Calu3 (cell line): ENCODE results near the gene APOO. TPM values are rescaled to one million over a fixed set of nuclear protein-coding genes. Genes with fewer than 3 reads are reported as not detected.

Experiments
- Bru-seq: library from RNA; stranded (reverse); fragments of 400-500 nt; gene quantifications from one replicate; lab custom pipeline; 2021; lab: Mats Ljungman, UMichigan
- BruChase-seq, 2 experiments: library from RNA; stranded (reverse); fragments of 400-500 nt; gene quantifications; one replicate each; lab custom pipeline; 2021; lab: Mats Ljungman, UMichigan
- BruUV-seq: library from RNA; stranded (reverse); fragments of 400-500 nt; replicated peaks from 2 replicates; lab custom pipeline; 2021; lab: Mats Ljungman, UMichigan
- CTCF ChIA-PET: fragments of 300-600 bp; sonication (Branson Sonifier 250); formaldehyde crosslinking; loops from one replicate; lab custom pipeline; 2022; ENCODE audit warnings: antibody characterized with exemption; lab: Charles Lee
- DNase-seq: peaks from one replicate; pipeline ENCODE4 v3.0.0; 2022
- H3K27ac Mint-ChIP-seq: one replicate; pipeline ENCODE4 v1.8.0; 2022; ENCODE audit warnings: mixed read lengths; ENCODE audit not compliant: unreplicated experiment
- H3K27me3 Mint-ChIP-seq: one replicate; pipeline ENCODE4 v1.8.0; 2022; ENCODE audit warnings: mixed read lengths; ENCODE audit not compliant: unreplicated experiment
- H3K36me3 Mint-ChIP-seq: one replicate; pipeline ENCODE4 v1.8.0; 2022; ENCODE audit warnings: mild to moderate bottlenecking, moderate library complexity, mixed read lengths; ENCODE audit not compliant: insufficient read depth, unreplicated experiment
- H3K4me1 Mint-ChIP-seq: one replicate; pipeline ENCODE4 v1.8.0; 2022; ENCODE audit warnings: mild to moderate bottlenecking, low read depth, mixed read lengths; ENCODE audit not compliant: unreplicated experiment
- H3K4me3 Mint-ChIP-seq: one replicate; pipeline ENCODE4 v1.8.0; 2022; ENCODE audit warnings: mild to moderate bottlenecking, low read depth, moderate library complexity, mixed read lengths; ENCODE audit not compliant: unreplicated experiment
- H3K9me3 Mint-ChIP-seq: one replicate; pipeline ENCODE4 v1.8.0; 2022; ENCODE audit warnings: low read depth, mixed read lengths; ENCODE audit not compliant: unreplicated experiment
- intact Hi-C: fragments of 100-400 bp; cut with micrococcal nuclease; formaldehyde crosslinking; loops from one replicate; pipeline ENCODE4 v1.10.0; 2022; ENCODE audit not compliant: unreplicated experiment
- long read RNA-seq: library from polyadenylated mRNA; stranded (forward); transcript quantifications from one replicate; pipeline ENCODE4 v2.0.0, GENCODE V29; 2022
- total RNA-seq: library from RNA; stranded (reverse); gene quantifications from 2 replicates; pipeline ENCODE4 v1.2.3, GENCODE V29; 2022
- TF ChIP-seq, protein P1 (sequence below): fragments of 200-600 bp; IDR thresholded peaks from one replicate; pipeline ENCODE4 v1.8.0; 2022; ENCODE audit warnings: antibody characterized with exemption; ENCODE audit not compliant: unreplicated experiment

APOO gene
- total RNA-seq (46.8 and 50.0 TPM in 2 replicates), Bru-seq, nascent RNA (percentile 58 among the genes with signal in this experiment), BruChase-seq, experiment 1, labeled RNA remaining after a 6-hour chase (percentile 54 among the genes with signal in this experiment), BruChase-seq, experiment 2, labeled RNA remaining after a 2-hour chase (percentile 54 among the genes with signal in this experiment)
- long read RNA-seq, transcript APOO-201 (9 exons, 1,118 nt), result major isoform, 19 of 47 reads
- long read RNA-seq, partial matches to known transcripts, result 4 of 47 reads
- long read RNA-seq, other reads (novel, unspliced or antisense), result 23 of 47 reads

- CTCF ChIA-PET, result interaction anchor here (0.6 to 2.4 kb wide), 3 partner anchors 10 to 146 kb away, joined by 3 to 22 read pairs (median 10); no protein-coding TSS in a partner anchor
- intact Hi-C loops, result loop anchor here (2.0 kb wide), 1 partner anchor 147 kb away; the partner anchor contains the start of gene EIF2S3
- H3K9me3 Mint-ChIP-seq, result no peaks in the 10 kb centered on the region
- H3K4me1 Mint-ChIP-seq, result peaks cover 12% of the 10 kb centered on the region
- DNase-seq, result peak; percentile 95
- H3K27me3 Mint-ChIP-seq, result no peaks in the 10 kb centered on the region
- H3K27ac Mint-ChIP-seq, result no peak within 1 kb of the TSS
- no TSS peak for BruUV-seq
- TF ChIP-seq, protein P1, sequence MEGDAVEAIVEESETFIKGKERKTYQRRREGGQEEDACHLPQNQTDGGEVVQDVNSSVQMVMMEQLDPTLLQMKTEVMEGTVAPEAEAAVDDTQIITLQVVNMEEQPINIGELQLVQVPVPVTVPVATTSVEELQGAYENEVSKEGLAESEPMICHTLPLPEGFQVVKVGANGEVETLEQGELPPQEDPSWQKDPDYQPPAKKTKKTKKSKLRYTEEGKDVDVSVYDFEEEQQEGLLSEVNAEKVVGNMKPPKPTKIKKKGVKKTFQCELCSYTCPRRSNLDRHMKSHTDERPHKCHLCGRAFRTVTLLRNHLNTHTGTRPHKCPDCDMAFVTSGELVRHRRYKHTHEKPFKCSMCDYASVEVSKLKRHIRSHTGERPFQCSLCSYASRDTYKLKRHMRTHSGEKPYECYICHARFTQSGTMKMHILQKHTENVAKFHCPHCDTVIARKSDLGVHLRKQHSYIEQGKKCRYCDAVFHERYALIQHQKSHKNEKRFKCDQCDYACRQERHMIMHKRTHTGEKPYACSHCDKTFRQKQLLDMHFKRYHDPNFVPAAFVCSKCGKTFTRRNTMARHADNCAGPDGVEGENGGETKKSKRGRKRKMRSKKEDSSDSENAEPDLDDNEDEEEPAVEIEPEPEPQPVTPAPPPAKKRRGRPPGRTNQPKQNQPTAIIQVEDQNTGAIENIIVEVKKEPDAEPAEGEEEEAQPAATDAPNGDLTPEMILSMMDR, result peak; percentile 63
- H3K4me3 Mint-ChIP-seq, result peak within 1 kb of the TSS; percentile 74
- H3K36me3 Mint-ChIP-seq, result peaks cover 14% of the 10 kb centered on the region
Measured at GRCh38 chrX:23907498-23908218, at the start of gene APOO, which contains the start of gene CXorf58. Gene APOO, minus strand, starts transcription at chrX:23907938. Its CDS starts 236 bp downstream, at chrX:23907702. Gene CXorf58, plus strand, starts transcription at chrX:23908006. Its CDS starts 2,297 bp downstream, at chrX:23910303.

- Mint-ChIP-seq H3K9me3 (no peaks in the 10 kb centered on the region), H3K27me3 (no peaks in the 10 kb centered on the region), H3K36me3 (no peaks in the 10 kb centered on the region), H3K4me3 (no peak overlapping the region), H3K27ac (no peak overlapping the region), H3K4me1 (peaks cover 11% of the 10 kb centered on the region)
- CTCF ChIA-PET, result no interaction called here
- no TSS peak for BruUV-seq
- no peak for DNase-seq
- intact Hi-C loops, result no loop called here
- TF ChIP-seq, protein P1, result no peak
Measured at GRCh38 chrX:23954396-23954795, 46.7 kb upstream of the APOO start.

GRCh38 chrX:23953908-23954269, 46.2 kb upstream of the APOO start:
- no peak overlapping the region for H3K4me3 Mint-ChIP-seq
- no TSS peak for BruUV-seq
- H3K36me3 Mint-ChIP-seq, result no peaks in the 10 kb centered on the region
- H3K27ac Mint-ChIP-seq, result peak overlapping the region; percentile 77
- H3K4me1 Mint-ChIP-seq, result peaks cover 11% of the 10 kb centered on the region
- H3K27me3 Mint-ChIP-seq, result no peaks in the 10 kb centered on the region
- CTCF ChIA-PET, result no interaction called here
- H3K9me3 Mint-ChIP-seq, result no peaks in the 10 kb centered on the region
- intact Hi-C loops, result no loop called here
- TF ChIP-seq, protein P1, result no peak
- DNase-seq, result no peak

DNA sequence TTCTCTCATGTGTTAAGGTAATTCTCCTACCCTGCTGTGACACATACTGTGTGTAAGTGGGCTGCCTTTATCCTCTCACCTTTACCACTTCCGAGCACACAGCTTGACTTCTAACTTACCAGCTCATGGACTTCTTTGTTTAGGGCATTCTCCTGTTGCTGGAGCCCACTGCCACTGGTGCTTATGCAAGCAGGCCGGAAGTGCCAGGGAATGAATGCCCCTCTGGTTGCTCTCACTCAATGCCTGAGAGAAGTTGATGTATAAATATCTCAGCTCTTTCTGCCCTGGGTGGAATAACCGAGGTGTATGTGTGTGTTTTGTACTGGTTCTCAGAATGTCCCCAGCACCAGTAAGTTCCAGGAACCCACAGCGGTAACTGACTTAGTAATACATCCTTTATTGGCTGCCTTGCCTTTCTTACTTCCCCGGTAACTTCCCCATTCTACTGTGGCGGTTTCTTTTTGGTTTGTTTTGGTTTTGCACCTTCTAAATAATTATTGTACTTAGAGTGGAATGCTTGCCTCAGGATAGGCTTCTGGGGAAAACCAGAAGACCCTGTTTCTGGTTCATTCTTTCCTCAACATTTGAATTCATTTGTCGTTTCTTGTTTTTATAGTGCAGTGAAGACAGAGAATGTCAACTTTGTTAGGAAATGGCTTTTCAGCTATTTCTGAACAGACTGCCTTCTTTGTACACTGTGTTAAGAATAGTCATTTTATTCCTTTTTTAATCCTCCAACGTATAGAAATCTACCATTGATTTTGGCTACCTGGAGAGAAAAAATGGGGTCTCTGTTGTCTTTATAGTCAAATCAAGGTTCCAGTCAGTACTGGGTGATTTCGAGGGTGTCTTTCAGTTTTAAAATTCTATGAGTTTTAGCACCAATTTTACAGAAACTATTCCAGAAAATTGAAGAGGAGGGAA, 45.5 kb upstream of the APOO start:
- no TSS peak for BruUV-seq
- Mint-ChIP-seq H3K27me3 (no peaks in the 10 kb centered on the region), H3K27ac (peak overlapping the region; percentile 77), H3K9me3 (no peaks in the 10 kb centered on the region), H3K36me3 (no peaks in the 10 kb centered on the region), H3K4me1 (peaks cover 11% of the 10 kb centered on the region), H3K4me3 (peak overlapping the region; percentile 45)
- DNase-seq, result peak; percentile 1
- intact Hi-C loops, result no loop called here
- CTCF ChIA-PET, result interaction anchor here (0.5 kb wide), 1 partner anchor 73 kb away, joined by 3 read pairs; no protein-coding TSS in a partner anchor
- TF ChIP-seq, protein P1, result no peak
